IMR-90 (cell line): ENCODE measurements around the gene FNDC4. TPM values are rescaled to one million over a fixed set of nuclear protein-coding genes. Genes with fewer than 3 reads are reported as not detected.

Experiments used
- ATAC-seq: fragments of 200-7000 bp; cut with Tn5 transposase; 2 replicates; pipeline ENCODE4 v1.9.1; 2020; ENCODE audit warnings: low read depth, mild to moderate bottlenecking, moderate library complexity
- BruUV-seq: library from RNA; stranded (reverse); fragments of 400-500 nt; replicated peaks from 2 replicates; lab custom pipeline; 2021; lab: Mats Ljungman, UMichigan
- CTCF ChIA-PET: fragments of 300-600 bp; formaldehyde crosslinking; extraction: SDS; loops from one replicate; lab custom pipeline; 2021; ENCODE audit warnings: antibody characterized with exemption; lab: Yijun Ruan, JAX
- POLR2A ChIA-PET: fragments of 300-600 bp; sonication (Branson Sonifier 250); formaldehyde crosslinking; loops from one replicate; lab custom pipeline; 2022; ENCODE audit warnings: antibody characterized with exemption; ENCODE audit not compliant: unreplicated experiment; lab: Charles Lee
- DNase-seq: peaks from one replicate; pipeline ENCODE4 v3.0.0; 2013
- H2AFZ ChIP-seq: replicated peaks from 2 replicates; pipeline ENCODE3; 2013; ENCODE audit warnings: low read length, mild to moderate bottlenecking; ENCODE audit not compliant: poor library complexity
- H2AK5ac ChIP-seq: 2 replicates; pipeline ENCODE4 v1.6.1; 2013; ENCODE audit warnings: low read depth, low read length, inconsistent platforms
- H2AK9ac ChIP-seq: replicated peaks from 2 replicates; pipeline ENCODE3; 2013; ENCODE audit warnings: mild to moderate bottlenecking, low read depth, low read length, moderate library complexity; ENCODE audit not compliant: poor library complexity
- H2BK120ac ChIP-seq: 2 replicates; pipeline ENCODE4 v1.6.1; 2013; ENCODE audit warnings: low read depth, low read length, inconsistent platforms
- H2BK15ac ChIP-seq: 3 replicates; pipeline ENCODE4 v1.6.1; 2013; ENCODE audit warnings: low read depth, low read length, inconsistent platforms
- H2BK20ac ChIP-seq: 2 replicates; pipeline ENCODE4 v1.6.1; 2013; ENCODE audit warnings: low read depth, mild to moderate bottlenecking, inconsistent platforms, low read length, moderate library complexity
- H2BK5ac ChIP-seq: 2 replicates; pipeline ENCODE4 v1.6.1; 2013; ENCODE audit warnings: mild to moderate bottlenecking, low read depth, low read length, inconsistent platforms; ENCODE audit not compliant: poor library complexity, severe bottlenecking
- H3K14ac ChIP-seq: replicated peaks from 2 replicates; pipeline ENCODE4 v1.6.1; 2013; ENCODE audit warnings: low read depth, low read length, inconsistent platforms
- H3K18ac ChIP-seq: 2 replicates; pipeline ENCODE4 v1.6.1; 2013; ENCODE audit warnings: low read depth, low read length, control low read depth
- H3K23ac ChIP-seq: 2 replicates; pipeline ENCODE4 v1.6.1; 2013; ENCODE audit warnings: low read depth, low read length, inconsistent platforms
- H3K27ac ChIP-seq: 2 replicates; pipeline ENCODE4 v1.5.1; 2013; ENCODE audit warnings: mild to moderate bottlenecking, control low read depth, low read length; ENCODE audit not compliant: insufficient read depth
- H3K27me3 ChIP-seq: 2 replicates; pipeline ENCODE4 v1.6.1; 2013; ENCODE audit warnings: low read length; ENCODE audit not compliant: control insufficient read depth, insufficient read depth
- H3K36me3 ChIP-seq: 2 replicates; pipeline ENCODE4 v1.6.1; 2013; ENCODE audit warnings: low read length, mixed read lengths; ENCODE audit not compliant: control insufficient read depth, insufficient read depth
- H3K4ac ChIP-seq: 2 replicates; pipeline ENCODE4 v1.6.1; 2013; ENCODE audit warnings: low read depth, low read length, inconsistent platforms
- H3K4me1 ChIP-seq: 2 replicates; pipeline ENCODE4 v1.6.1; 2013; ENCODE audit warnings: low read length, mixed read lengths; ENCODE audit not compliant: control insufficient read depth, insufficient read depth
- H3K4me2 ChIP-seq: 2 replicates; pipeline ENCODE4 v1.6.1; 2013; ENCODE audit warnings: low read depth, mild to moderate bottlenecking, control low read depth, low read length, moderate library complexity
- H3K4me3 ChIP-seq: 2 replicates; pipeline ENCODE4 v1.5.1; 2013; ENCODE audit warnings: low read depth, mild to moderate bottlenecking, control low read depth, low read length, moderate library complexity; ENCODE audit not compliant: insufficient read depth
- H3K56ac ChIP-seq: 2 replicates; pipeline ENCODE4 v1.6.1; 2013; ENCODE audit warnings: low read length, inconsistent platforms; ENCODE audit not compliant: insufficient read depth; ENCODE audit errors: extremely low read depth
- H3K79me1 ChIP-seq, 2 experiments: 2 replicates each; pipeline ENCODE4 v1.6.1; 2013; ENCODE audit warnings: low read length in 2 of 2, inconsistent platforms in 1 of 2, low read depth in 1 of 2
- H3K9ac ChIP-seq: 2 replicates; pipeline ENCODE4 v1.6.1; 2013; ENCODE audit warnings: low read depth, low read length, control low read depth
- H3K9me1 ChIP-seq: 2 replicates; pipeline ENCODE4 v1.6.1; 2013; ENCODE audit warnings: low read length, inconsistent platforms; ENCODE audit not compliant: insufficient read depth
- H3K9me3 ChIP-seq: 2 replicates; pipeline ENCODE4 v1.6.1; 2013; ENCODE audit warnings: low read length; ENCODE audit not compliant: control insufficient read depth, insufficient read depth
- H4K20me1 ChIP-seq: 2 replicates; pipeline ENCODE4 v1.6.1; 2013; ENCODE audit warnings: low read length, inconsistent platforms; ENCODE audit not compliant: insufficient read depth
- H4K5ac ChIP-seq: 2 replicates; pipeline ENCODE4 v1.6.1; 2013; ENCODE audit warnings: mild to moderate bottlenecking, low read depth, low read length, control low read depth
- H4K8ac ChIP-seq, 2 experiments: 2 replicates each; pipeline ENCODE4 v1.6.1; 2013; ENCODE audit warnings: low read depth in 2 of 2, low read length in 2 of 2, control low read depth in 1 of 2, inconsistent platforms in 1 of 2
- H4K91ac ChIP-seq: 2 replicates; pipeline ENCODE4 v1.6.1; 2013; ENCODE audit warnings: low read depth, low read length, inconsistent platforms; ENCODE audit not compliant: insufficient read depth
- CHD1 ChIP-seq: IDR thresholded peaks from 2 replicates; pipeline ENCODE4 v1.6.1; 2012; ENCODE audit warnings: low read depth, low read length, improper control_type of control experiment
- FOS ChIP-seq: fragments of 150-350 bp; IDR thresholded peaks from 2 replicates; pipeline ENCODE4 v1.6.1; 2016; ENCODE audit warnings: low read depth, low read length
- WGBS, 2 experiments: methylation state at CpG; one replicate each; pipeline versions ENCODE4 v1.1.5 to v1.1.7; 2013; ENCODE audit warnings: missing lambda C conversion rate in 2 of 2; ENCODE audit not compliant: insufficient read length in 1 of 2; ENCODE audit errors: extremely low coverage in 2 of 2; 5-methylcytosine and 5-hydroxymethylcytosine counted together
- dilution Hi-C: fragments of 300-500 bp; cut with HindIII; formaldehyde crosslinking; loops from one replicate; pipeline ENCODE4 v1.14.3; 2018; ENCODE audit warnings: low sequenced_read_pairs; ENCODE audit not compliant: unreplicated experiment
- in situ Hi-C: fragments of 300-500 bp; cut with MboI; formaldehyde crosslinking; loops from 3 replicates; pipeline ENCODE4 v1.14.3; 2019; ENCODE audit warnings: low sequenced_read_pairs, inconsistent platforms, mixed read lengths
- intact Hi-C: fragments of 100-400 bp; cut with micrococcal nuclease; formaldehyde crosslinking; loops from 2 replicates; pipeline ENCODE4 v1.10.0; 2022
- polyA plus RNA-seq, 3 experiments: library from polyadenylated mRNA; depleted of rRNA; stranded (reverse); fragments of >200 nt; gene quantifications; 2 replicates each; pipeline ENCODE4 v1.2.3, GENCODE V29; 2012; ENCODE audit warnings: low replicate concordance in 1 of 3
- total RNA-seq: library from RNA; depleted of rRNA; stranded (reverse); fragments of >200 nt; gene quantifications from 2 replicates; pipeline ENCODE4 v1.2.3, GENCODE V29; 2012

Gene FNDC4
- total and polyA plus RNA-seq, 2 of the 4 experiments (the other 2 are of a cell fraction) = 7.3 to 11.1 TPM

DNA sequence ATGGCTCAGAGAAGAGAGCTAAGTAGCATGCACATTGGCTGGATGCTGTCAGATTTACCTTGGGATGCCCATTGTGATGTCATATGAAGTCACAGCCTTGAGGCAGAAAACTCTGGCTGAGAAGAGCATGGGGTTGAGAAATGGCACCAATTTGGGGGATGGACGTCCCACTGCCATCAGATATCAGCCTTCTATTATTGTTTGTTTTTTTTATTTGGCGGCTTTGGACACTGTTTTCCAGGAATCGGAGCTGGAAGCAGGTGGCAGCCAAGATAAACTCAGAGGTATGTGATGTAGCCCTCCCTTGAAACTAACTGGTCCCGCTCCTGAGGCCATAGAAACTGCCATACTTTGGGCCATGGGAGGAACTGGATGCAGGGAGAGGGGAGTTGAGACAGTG is 42.3 kb upstream of the FNDC4 start:
- ChIA-PET CTCF (no interaction called here), POLR2A (no interaction called here)
- Histone ChIP-seq H3K4me2 (no peak overlapping the region), H4K5ac (no peak overlapping the region), H3K23ac (no peak overlapping the region), H3K9ac (no peak overlapping the region), H3K9me1 (no peaks in the 10 kb centered on the region), H4K20me1 (no peaks in the 10 kb centered on the region), H3K27me3 (peaks cover 15% of the 10 kb centered on the region), H4K8ac (no peak overlapping the region), H2BK120ac (no peak overlapping the region), H3K79me1 (no peaks in the 10 kb centered on the region), H3K4me1 (no peaks in the 10 kb centered on the region), H3K14ac (no peak overlapping the region), H2BK5ac (no peak overlapping the region), H2AFZ (no peak overlapping the region), H3K18ac (no peak overlapping the region), H2BK20ac (no peak overlapping the region), H3K36me3 (no peaks in the 10 kb centered on the region), H3K4ac (no peak overlapping the region), H3K56ac (no peak overlapping the region), H2AK5ac (no peak overlapping the region), H3K9me3 (no peaks in the 10 kb centered on the region), H2BK15ac (no peak overlapping the region), H3K4me3 (no peak overlapping the region), H2AK9ac (no peak overlapping the region), H4K91ac (no peak overlapping the region), H3K27ac (no peak overlapping the region)
- dilution Hi-C loops = no loop called here
- in situ Hi-C loops = no loop called here
- intact Hi-C loops = no loop called here
- no peak for DNase-seq
- BruUV-seq = no TSS peak
- TF ChIP-seq FOS = no peak
- TF ChIP-seq CHD1 = no peak
- no peak for ATAC-seq
- WGBS, 2 experiments = 60% methylated on average over 1 of the region's 4 CpGs; no CpG with 5 or more reads in 1 of the 2 experiments
